Inferior parietal cortex (tissue), 1 donor: ENCODE measurements around the gene FTHL17.

Source experiments
- DNase-seq: peaks from one replicate; pipeline ENCODE4 v3.0.0-alpha.2; 2016; ENCODE audit errors: extremely low spot score

Gene FTHL17

GRCh38 chrX:31071725-31072124 is at the start of gene FTHL17:
Gene FTHL17 (minus strand): TSS chrX:31072041. CDS start chrX:31071953, 88 bp downstream.
- DNase-seq: no peak

DNA sequence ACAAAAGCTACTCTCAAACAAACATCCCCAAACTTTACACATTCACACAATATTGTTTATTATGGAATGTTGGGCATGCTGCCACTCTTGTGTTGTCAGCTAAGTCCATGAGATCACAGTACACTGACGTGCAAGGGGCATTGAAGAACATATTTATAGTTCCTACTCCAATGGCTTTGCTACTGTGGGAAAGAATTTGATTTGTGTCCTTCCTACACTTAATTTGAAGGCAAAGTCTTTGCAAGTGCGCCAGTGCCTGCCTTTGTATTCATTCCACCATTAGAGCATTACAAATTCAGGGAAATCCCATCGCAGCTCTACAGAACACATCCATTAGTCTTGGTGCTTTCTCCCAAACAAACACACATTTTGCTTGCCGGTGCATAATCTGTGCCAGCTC is 45.4 kb upstream of the FTHL17 start:
- no peak for DNase-seq

DNA sequence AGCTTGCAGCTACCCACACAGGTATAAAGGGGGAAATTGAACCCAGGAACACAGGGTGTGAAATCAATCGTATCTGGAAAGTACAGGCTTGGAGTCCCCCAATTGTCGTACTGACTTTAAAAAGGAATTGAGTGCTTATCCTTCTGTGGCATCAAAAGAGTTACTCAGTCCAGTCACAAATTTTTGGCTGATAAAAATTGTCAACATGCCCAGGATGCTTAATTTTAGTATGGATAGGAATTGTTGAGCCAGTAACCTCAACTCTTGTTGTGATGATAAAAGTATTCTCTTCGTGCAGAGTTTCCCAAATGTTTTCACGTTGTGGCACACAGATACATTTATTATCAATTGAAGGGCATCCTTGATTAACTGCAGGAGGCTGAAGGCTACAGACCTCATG is 43.6 kb upstream of the FTHL17 start:
- DNase-seq: no peak

DNA sequence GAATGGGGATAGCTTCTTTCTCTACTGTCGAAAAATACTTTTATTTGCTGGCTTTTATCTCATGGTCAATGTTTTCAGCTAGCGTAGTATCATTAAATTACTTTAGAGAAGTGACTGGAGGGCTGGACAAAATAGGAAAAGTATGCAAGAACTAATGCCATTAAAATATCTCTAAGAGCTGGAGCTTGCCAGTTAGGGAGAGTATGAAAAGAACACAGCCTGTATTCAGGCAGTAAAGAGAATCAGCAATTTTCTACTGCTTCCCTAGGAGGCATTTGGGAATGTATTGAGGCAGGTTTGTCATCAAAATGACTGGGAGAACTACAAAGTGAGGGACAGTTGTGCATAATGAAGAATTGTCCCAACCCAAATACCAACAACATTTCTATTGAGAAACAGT is 43.0 kb upstream of the FTHL17 start:
- DNase-seq: no peak

- no peak for DNase-seq
Observed at GRCh38 chrX:31112226-31112999, 40.6 kb upstream of the FTHL17 start.

DNA sequence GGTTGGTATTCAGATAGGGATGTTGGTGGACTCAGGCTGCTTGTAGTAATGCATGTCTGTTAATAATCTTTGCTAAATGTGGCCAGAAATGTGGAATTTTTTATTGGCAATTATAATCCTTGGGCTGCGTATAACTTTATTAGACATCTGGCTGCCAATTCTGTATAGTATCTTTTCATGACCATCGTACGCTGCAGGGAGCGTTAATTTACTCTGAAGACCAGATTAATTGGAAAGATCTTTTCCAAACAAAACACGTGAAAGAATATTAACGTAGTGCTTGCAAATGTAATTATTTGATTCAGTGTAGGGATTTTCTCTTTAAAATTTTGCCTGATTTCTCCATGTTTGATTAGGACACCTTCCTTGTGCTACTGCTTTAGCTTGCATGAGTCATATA is 38.8 kb upstream of the FTHL17 start:
- no peak for DNase-seq

- no peak for DNase-seq
Observed at GRCh38 chrX:31099536-31100090, 27.8 kb upstream of the FTHL17 start.

DNA sequence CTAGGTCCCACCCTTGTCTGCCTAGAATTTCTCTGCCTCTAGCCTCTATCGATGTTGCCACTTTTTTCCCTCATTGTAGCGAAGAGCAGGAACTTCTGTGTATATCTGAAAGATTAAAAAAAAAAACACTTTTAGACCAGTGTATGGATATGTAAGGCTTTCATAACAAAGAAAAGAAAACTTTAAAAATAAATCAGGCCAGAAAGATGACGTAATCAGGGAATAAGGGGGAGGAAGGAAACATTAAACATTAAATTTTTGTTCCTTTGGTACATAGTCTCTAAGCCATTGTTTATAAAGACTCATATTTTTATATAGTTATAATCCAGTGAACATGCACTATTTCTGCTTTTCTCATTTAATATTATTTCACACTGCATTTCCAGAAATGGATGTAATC is 26.2 kb upstream of the FTHL17 start:
- no peak for DNase-seq

DNA sequence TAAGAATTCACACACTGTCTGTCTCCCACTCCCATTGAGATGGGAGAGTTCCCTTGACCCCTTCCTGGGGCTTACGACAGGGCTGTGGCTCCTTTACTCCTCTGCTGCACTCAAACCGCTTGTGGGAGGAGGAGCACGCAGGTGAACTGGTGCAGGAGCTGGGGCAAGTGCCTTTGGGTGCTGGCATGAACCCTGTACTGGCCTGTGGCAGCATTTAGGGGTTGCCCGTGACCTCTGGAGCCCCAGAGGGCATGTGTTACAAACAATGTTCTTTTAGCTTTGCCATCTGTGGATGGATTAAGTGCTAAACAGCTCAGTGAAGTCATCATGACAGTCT is 21.8 kb upstream of the FTHL17 start:
- no peak for DNase-seq

DNA sequence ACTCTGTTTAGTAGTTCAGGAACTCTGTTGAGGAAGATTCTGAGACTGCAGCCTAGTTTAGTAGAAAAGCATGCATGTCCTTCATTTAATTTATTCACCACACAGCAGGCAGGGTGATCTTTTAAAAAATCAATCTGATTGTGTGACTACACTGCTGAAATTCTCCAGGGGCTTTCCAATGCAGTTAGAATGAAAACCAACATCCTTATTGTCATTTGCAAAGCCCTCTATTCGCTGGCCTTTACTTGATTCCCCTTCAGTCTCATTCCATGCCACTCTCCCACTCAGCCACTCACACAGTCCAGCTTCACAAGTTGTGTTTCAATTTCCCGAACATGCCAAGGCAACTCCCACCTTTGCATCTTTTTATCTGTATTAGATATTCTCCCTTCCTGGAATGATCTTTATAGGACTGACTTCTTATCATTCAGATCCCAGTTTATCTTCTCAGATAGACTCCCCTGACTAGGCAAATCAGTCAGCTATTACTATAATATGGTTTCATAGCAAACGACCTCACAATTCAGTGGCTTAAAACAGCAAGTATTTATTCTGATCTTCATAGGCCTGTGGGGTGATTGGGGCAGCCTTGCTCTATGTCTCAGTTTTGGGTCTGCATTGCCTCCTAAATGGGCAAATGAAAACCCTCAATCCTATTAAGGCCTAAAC is 21.3 kb upstream of the FTHL17 start:
- DNase-seq: no peak

GRCh38 chrX:31092476-31092875 is 20.6 kb upstream of the FTHL17 start:
- DNase-seq: no peak

- DNase-seq: no peak
Observed at GRCh38 chrX:31091819-31092218, 20.0 kb upstream of the FTHL17 start.

DNA sequence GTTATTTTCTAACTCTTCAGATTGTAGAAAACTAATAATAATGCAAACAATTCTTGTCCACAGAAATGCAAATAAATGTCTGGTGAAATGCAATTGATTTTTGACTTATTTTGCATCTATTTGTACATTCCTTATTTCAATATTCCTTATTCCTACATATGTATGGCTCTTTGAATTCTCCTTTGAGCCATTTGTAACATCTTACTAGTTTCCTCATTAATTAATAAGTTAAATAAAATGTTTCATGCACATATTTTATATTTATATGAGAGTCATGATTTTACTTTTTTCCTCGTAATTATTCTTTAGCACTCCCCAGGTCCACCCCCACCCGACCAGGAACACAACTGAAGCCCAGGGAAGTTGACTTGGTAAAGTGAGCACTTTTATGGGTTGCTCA is 2.7 kb upstream of the FTHL17 start:
- no peak for DNase-seq

DNA sequence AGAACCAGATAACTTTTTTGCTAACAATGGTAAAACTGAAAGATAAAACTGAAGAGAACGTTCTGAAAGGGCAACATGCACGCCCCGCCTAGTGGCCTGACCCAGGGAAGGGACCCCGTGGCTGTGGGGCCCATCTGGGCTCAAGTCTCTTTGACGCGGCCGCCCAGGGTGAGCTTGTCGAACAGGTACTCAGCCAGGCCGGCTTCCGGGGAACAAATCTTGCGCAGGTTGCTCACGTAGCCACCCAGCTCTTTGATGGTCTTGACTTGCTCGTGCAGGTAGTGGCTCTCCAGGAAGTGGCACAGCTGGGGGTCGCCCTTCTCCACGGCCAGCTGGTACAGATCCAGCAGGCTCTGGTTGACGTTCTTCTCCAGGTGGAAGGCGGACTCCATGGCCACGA is 579 bp downstream of the FTHL17 start:
- no peak for DNase-seq

- no peak for DNase-seq
Observed at GRCh38 chrX:31070057-31070468, 1.8 kb downstream of the FTHL17 start.

DNA sequence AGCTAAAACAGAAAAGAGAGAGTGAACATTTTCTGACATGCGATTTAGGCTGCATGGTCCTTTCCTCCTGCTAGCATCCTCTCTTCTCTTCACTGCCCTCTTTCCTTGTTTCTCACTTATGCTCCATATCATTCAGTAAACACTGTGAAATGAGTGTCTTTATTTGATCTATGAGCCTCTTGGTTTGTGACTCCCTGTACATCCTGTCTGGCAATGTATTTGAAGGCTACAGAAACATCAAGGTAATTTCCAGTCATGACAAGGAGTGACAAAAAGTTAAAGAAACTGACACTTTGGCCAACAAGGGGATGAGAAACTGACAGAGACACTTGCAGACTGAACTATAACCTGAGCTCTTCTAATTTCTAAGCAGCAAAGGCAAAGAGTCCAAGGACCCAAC is 8.7 kb downstream of the FTHL17 start:
- DNase-seq: no peak

GRCh38 chrX:31061091-31061490 is 10.8 kb downstream of the FTHL17 start:
- no peak for DNase-seq

DNA sequence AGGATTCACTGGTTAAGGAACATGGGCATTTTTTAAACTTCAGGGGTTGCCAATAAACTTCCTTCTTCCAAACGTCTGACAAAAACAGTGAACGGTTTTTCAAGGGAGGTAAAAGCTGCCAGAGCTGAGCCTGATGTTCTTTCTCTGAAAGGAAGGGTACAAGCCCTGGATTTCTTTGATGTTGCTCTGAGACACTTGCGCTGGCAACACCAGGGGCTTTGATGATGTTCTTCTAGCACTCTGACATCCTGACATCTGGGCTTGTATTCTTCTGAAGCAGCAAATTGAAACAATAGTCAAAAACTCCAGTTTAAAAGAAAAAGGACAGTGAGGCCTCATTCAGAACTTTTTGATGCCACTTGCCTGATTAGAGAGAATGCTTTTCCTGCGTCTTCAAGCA is 11.8 kb downstream of the FTHL17 start:
- no peak for DNase-seq

DNA sequence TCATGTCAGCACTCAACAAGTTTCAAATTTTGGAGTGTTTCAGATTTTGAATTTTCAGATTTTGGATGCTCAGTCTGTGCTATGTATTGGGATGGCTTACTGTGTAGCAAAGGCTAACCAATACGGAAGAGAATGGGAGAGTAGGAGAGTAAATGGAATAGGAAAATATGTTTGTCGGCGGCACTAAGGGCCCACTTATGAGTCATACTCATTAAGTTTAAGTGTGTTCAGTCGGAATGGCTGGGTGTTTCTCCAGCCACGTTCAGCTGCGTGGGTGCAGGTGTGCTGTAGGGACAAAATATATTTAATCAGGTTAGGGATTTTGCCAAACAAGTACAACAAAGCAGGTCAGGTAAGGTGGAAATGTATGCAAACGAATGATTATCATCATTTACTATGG is 13.6 kb downstream of the FTHL17 start:
- DNase-seq: no peak

DNA sequence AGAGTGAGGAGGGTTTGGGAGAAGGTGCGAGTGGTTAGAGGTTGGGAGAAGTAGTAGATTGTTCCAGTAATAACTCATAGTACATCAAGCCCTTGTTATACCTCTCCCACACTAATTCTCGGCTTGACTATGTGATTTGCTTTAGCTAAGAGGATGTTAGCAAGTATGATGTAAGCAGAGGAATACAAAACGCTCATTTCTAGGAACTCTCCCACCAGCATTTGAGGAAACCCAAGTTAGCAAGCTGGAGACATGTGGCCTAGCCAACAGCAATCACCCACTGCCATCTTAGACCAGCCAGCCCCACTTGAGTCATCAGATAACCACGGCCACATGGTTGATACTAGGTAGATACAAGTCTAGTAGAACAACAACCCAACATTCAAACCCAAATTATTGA is 14.2 kb downstream of the FTHL17 start:
- DNase-seq: no peak

DNA sequence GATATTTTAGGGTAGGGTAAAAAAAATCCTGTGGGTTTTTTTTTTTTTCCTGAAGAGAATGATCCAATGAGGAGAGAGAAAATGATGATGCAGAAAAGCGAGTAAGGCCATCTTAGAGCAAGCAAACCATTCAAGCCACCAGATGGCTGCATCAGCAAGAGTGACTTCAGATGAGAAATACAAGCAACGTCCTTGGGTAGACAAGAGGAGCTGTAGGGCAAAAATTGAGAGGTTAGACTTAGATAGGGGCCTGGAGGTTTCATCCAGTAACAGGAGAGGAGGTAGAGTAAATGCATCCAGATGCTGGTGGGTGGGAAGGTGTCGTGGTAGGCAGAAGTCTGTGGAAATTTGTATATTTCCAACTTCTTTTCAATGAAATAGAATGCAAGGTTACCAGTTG is 14.6 kb downstream of the FTHL17 start:
- no peak for DNase-seq

GRCh38 chrX:31053621-31054020 is 18.2 kb downstream of the FTHL17 start:
- DNase-seq: no peak

DNA sequence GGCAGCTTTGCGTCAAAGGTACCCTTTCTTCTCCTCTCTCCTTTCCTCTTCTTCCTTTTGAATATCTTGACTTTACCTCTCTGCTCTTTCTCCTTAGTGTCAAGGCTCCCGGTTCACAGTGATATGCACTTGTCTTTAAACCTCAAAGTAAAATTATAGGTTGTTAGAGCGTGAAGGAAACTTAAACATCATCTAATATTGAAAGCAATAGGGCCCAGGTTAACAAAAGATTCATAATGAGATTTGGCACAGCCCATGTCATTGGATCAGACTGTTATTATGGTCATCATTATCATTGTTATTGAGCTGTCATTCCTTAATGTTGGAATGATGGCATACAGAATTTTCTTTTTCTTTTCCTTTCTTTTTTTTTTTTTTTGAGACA is 32.5 kb downstream of the FTHL17 start:
- no peak for DNase-seq
